ENCODE data around the gene UMAD1.

- no peak for TF ChIP-seq CTCF (IDR thresholded peaks at IDR 0.05)
- no peak for TF ChIP-seq POLR2A (IDR thresholded peaks at IDR 0.05)
Measured at GRCh38 chr7:7628476-7628875, 12.1 kb upstream of the UMAD1 start.
